NCI-H1436 treated with DMSO at 0.1 percent for 48 hours (cell line): ENCODE data around the gene PGAM1.
"Not testable (repeated sequence)": the region's sequence is repeated elsewhere in the genome, so short reads cannot be mapped to it uniquely, and the experiment has no call there.

ENCODE experiments used
- DNase-seq: peaks from one replicate; lab custom pipeline; 2025; lab: John Stamatoyannopoulos, UW

PGAM1 gene

GRCh38 chr10:97459111-97459510, 33.1 kb downstream of the PGAM1 start:
- no peak for DNase-seq

- DNase-seq = no peak
Observed at GRCh38 chr10:97459933-97460332, 33.9 kb downstream of the PGAM1 start.

GRCh38 chr10:97462309-97462708, 36.3 kb downstream of the PGAM1 start:
- DNase-seq = no peak

- DNase-seq = peak; percentile 38
Observed at GRCh38 chr10:97463363-97464132, 37.6 kb downstream of the PGAM1 start.

GRCh38 chr10:97464226-97464625, 38.2 kb downstream of the PGAM1 start:
- no peak for DNase-seq

GRCh38 chr10:97465982-97466381, 40.0 kb downstream of the PGAM1 start:
- DNase-seq = no peak

- DNase-seq = no peak
Observed at GRCh38 chr10:97466755-97467154, 40.8 kb downstream of the PGAM1 start.

- no peak for DNase-seq
Observed at GRCh38 chr10:97468162-97468561, 42.2 kb downstream of the PGAM1 start.

- not testable (repeated sequence) for DNase-seq
Observed at GRCh38 chr10:97468781-97469180, 42.8 kb downstream of the PGAM1 start.

- DNase-seq = no peak
Observed at GRCh38 chr10:97474918-97475317, 48.9 kb downstream of the PGAM1 start.

- DNase-seq = no peak
Observed at GRCh38 chr10:97475936-97476594, 50.1 kb downstream of the PGAM1 start.

GRCh38 chr10:97479410-97479809, 53.4 kb downstream of the PGAM1 start:
- DNase-seq = not testable (repeated sequence)

- no peak for DNase-seq
Observed at GRCh38 chr10:97479939-97480338, 53.9 kb downstream of the PGAM1 start.

- DNase-seq = no peak
Observed at GRCh38 chr10:97481071-97481470, 55.1 kb downstream of the PGAM1 start.

- no peak for DNase-seq
Observed at GRCh38 chr10:97482381-97482780, 56.4 kb downstream of the PGAM1 start.
